KMS-11 (cell line): ENCODE results near the gene DNAJC21.
A peak's percentile ranks its signal among the peaks of the same experiment; 100 is the strongest.

Experiments used
- H2AFZ ChIP-seq: fragments of 200-600 bp; sonication (generic); 2 replicates; pipeline ENCODE4 v1.6.1; 2016; ENCODE audit warnings: antibody characterized with exemption, mixed run types, low read depth
- H3K27ac ChIP-seq: fragments of 200-600 bp; sonication (generic); 2 replicates; pipeline ENCODE4 v1.6.1; 2016; ENCODE audit warnings: mild to moderate bottlenecking, mixed run types
- H3K27me3 ChIP-seq: fragments of 200-600 bp; sonication (generic); 2 replicates; pipeline ENCODE4 v1.6.1; 2017; ENCODE audit warnings: mild to moderate bottlenecking, low read depth, mixed run types, moderate library complexity; ENCODE audit not compliant: insufficient read depth
- H3K36me3 ChIP-seq: fragments of 200-600 bp; sonication (generic); 2 replicates; pipeline ENCODE4 v1.6.1; 2017; ENCODE audit warnings: mild to moderate bottlenecking, mixed run types; ENCODE audit not compliant: insufficient read depth
- H3K4me1 ChIP-seq: fragments of 200-600 bp; sonication (generic); 2 replicates; pipeline ENCODE4 v1.6.1; 2016; ENCODE audit warnings: mild to moderate bottlenecking, low read depth, mixed run types; ENCODE audit not compliant: poor library complexity, severe bottlenecking
- H3K4me2 ChIP-seq: fragments of 200-600 bp; sonication (generic); 2 replicates; pipeline ENCODE4 v1.7.0; 2016; ENCODE audit warnings: mild to moderate bottlenecking, mixed run types
- H3K4me3 ChIP-seq: fragments of 200-600 bp; sonication (generic); IDR thresholded peaks from 2 replicates; pipeline ENCODE4 v1.6.1; 2017; ENCODE audit warnings: low read depth, low read length, mixed read lengths; ENCODE audit not compliant: insufficient read depth
- H3K79me2 ChIP-seq: fragments of 200-600 bp; sonication (generic); 2 replicates; pipeline ENCODE4 v1.6.1; 2016; ENCODE audit warnings: low read depth, mixed run types; ENCODE audit not compliant: insufficient read depth
- H3K9ac ChIP-seq: fragments of 200-600 bp; sonication (generic); 2 replicates; pipeline ENCODE4 v1.6.1; 2016; ENCODE audit warnings: mild to moderate bottlenecking, mixed run types
- H4K20me1 ChIP-seq: fragments of 200-600 bp; sonication (generic); 2 replicates; pipeline ENCODE4 v1.6.1; 2016; ENCODE audit warnings: mild to moderate bottlenecking, mixed run types; ENCODE audit not compliant: insufficient read depth
- TF ChIP-seq, protein P1 (sequence below): fragments of 200-600 bp; sonication (generic); conservative IDR thresholded peaks from 2 replicates; pipeline ENCODE4 v1.6.1; 2017; ENCODE audit warnings: low read depth, mild to moderate bottlenecking, antibody characterized with exemption, low read length, moderate library complexity, mixed read lengths

DNAJC21 gene

DNA sequence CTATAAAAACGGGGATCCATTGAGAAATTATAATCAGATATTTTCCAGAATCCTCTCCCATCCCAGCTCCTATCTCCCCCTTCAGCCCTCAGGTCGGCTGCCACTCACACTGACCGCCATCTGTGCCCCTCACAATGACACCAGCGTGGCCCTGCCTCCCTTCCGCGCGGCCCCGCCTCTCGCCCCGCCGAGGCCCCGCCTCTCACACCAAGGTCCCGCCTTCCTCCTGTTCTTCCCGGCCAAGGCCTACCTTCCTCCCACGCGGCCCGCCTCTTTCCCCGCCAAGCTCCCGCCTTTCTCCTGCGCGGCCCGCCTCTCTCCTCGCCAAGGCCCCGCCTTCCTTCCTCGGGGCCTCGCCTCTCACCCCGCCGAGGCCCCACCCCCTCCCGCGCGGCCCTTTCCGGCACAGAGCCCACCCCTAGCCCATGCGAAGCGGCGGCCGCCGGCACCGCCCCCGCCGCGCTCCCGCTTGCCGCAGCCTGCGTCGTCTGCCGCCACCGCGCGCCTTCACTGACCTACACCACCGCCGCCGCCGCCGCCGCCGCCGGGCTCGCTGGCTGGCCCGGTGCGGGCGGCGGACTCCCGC is at the start of gene DNAJC21:
DNAJC21 (plus strand) TSS at position 426 of the 586 bp plus-strand sequence. CDS start 261 bp downstream, outside the sequence.
- no peaks in the 10 kb centered on the region for H3K27me3 ChIP-seq
- TF ChIP-seq, protein P1, sequence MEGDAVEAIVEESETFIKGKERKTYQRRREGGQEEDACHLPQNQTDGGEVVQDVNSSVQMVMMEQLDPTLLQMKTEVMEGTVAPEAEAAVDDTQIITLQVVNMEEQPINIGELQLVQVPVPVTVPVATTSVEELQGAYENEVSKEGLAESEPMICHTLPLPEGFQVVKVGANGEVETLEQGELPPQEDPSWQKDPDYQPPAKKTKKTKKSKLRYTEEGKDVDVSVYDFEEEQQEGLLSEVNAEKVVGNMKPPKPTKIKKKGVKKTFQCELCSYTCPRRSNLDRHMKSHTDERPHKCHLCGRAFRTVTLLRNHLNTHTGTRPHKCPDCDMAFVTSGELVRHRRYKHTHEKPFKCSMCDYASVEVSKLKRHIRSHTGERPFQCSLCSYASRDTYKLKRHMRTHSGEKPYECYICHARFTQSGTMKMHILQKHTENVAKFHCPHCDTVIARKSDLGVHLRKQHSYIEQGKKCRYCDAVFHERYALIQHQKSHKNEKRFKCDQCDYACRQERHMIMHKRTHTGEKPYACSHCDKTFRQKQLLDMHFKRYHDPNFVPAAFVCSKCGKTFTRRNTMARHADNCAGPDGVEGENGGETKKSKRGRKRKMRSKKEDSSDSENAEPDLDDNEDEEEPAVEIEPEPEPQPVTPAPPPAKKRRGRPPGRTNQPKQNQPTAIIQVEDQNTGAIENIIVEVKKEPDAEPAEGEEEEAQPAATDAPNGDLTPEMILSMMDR: no peak
- H3K36me3 ChIP-seq: peaks cover 14% of the 10 kb centered on the region; the same call in 1 of the 2 replicates
- H2AFZ ChIP-seq: peak within 1 kb of the TSS; percentile 85; the same call in 1 of the 2 replicates
- peaks cover 43% of the 10 kb centered on the region for H3K79me2 ChIP-seq
- H3K4me2 ChIP-seq: peak within 1 kb of the TSS; percentile 82
- no peak within 1 kb of the TSS for H3K4me3 ChIP-seq
- H3K9ac ChIP-seq: peak within 1 kb of the TSS; percentile 87
- peak within 1 kb of the TSS; percentile 75 for H3K27ac ChIP-seq
- peaks cover 20% of the 10 kb centered on the region for H3K4me1 ChIP-seq
- no peaks in the 10 kb centered on the region; the same call in 1 of the 2 replicates for H4K20me1 ChIP-seq

DNA sequence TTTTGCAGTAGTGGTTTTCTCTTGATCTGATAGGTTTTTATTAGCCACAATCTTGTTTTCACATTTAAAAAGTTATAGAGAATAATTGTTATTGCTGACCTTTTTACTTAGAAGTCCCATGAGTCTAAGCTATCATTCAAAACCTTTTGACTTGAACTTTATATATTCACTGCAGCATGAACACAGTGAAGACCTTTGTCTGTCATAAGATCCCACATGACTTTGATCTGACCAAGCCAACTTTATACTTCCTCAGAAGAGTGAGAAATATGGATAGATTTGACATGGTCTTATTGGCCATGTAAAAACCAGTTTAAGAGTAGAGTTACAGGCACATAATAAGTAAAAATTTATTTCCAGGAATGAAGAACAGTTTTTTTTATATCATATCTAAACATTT is 48.1 kb upstream of the DNAJC21 start:
- Histone ChIP-seq H3K4me2 (no peak overlapping the region), H3K36me3 (no peaks in the 10 kb centered on the region), H3K27me3 (no peaks in the 10 kb centered on the region), H2AFZ (no peak overlapping the region), H3K27ac (no peak overlapping the region), H3K79me2 (no peaks in the 10 kb centered on the region), H3K4me3 (no peak overlapping the region), H3K9ac (no peak overlapping the region), H3K4me1 (no peaks in the 10 kb centered on the region), H4K20me1 (no peaks in the 10 kb centered on the region)
- TF ChIP-seq, protein P1: no peak

DNA sequence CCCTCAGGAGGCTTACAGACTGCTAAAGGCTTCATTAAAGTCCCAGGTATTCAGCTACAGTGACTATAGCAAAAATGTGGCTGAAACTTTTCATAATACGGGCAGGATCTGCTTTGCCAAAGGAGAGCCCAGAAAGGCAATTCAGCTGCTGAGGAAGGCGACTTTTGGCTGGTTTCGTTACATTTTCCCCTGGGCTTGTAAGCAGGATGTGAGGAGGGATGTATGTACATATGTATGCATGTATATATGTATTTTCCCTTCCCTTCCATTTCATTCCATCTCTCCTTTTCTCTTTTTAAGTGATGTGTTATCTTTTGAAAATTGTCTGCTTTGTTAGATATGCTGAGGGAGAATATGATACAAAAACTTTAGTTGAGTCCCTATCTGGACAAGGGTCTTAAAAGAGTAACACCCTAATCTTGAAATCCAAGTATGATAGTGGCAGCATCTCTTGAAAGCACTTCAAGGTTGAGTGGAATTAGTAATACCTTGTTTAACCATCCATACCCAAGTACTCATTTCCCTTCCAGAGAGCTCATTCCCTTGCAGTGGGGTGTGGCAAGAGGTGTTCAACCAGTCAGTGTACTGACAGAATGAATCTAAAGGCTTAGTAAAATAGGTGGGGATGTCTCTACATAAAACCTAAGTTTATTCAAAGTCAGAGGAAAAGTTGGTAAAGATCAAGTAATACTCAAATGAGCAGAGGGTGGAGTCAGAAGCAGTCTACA is 42.8 kb upstream of the DNAJC21 start:
- Histone ChIP-seq H3K4me3 (no peak overlapping the region), H3K4me1 (no peaks in the 10 kb centered on the region), H3K9ac (no peak overlapping the region), H3K27ac (no peak overlapping the region), H3K27me3 (no peaks in the 10 kb centered on the region), H4K20me1 (no peaks in the 10 kb centered on the region), H3K79me2 (no peaks in the 10 kb centered on the region), H3K4me2 (no peak overlapping the region), H3K36me3 (no peaks in the 10 kb centered on the region), H2AFZ (no peak overlapping the region)
- TF ChIP-seq, protein P1: no peak

DNA sequence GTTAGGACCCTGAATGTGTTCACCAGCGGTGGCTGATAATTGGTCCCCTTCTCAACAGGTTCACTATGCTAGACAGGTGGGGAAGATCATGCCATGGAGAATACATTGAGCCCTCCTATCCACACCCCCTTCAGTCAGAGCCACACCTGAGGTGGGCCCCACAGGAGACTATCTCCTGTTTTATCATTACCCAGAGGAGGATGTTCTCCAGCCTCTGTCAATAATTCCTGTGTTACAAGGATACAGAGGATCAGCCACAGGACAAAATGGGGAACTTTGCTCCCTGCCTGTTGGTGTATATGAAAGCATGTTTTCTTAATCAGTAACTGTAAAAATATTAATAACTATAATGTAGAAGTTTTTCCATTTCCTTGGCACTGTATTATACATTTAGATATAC is 40.0 kb upstream of the DNAJC21 start:
- Histone ChIP-seq H3K9ac (no peak overlapping the region), H3K4me1 (no peaks in the 10 kb centered on the region), H3K79me2 (no peaks in the 10 kb centered on the region), H2AFZ (no peak overlapping the region), H3K4me2 (no peak overlapping the region), H3K36me3 (no peaks in the 10 kb centered on the region), H3K27ac (no peak overlapping the region), H4K20me1 (no peaks in the 10 kb centered on the region), H3K27me3 (no peaks in the 10 kb centered on the region), H3K4me3 (no peak overlapping the region)
- TF ChIP-seq, protein P1: no peak
